A673 (cell line): Measurements from ENCODE around the gene ZNF208. TPM values are rescaled to one million over a fixed set of nuclear protein-coding genes. Genes with fewer than 3 reads are reported as not detected.
"Not testable (repeated sequence)": the region's sequence is repeated elsewhere in the genome, so short reads cannot be mapped to it uniquely, and the experiment has no call there.

Experiments used
- BruUV-seq: library from RNA; stranded (reverse); fragments of 400-500 nt; replicated peaks from 2 replicates; lab custom pipeline; 2021; lab: Mats Ljungman, UMichigan
- CTCF ChIA-PET: fragments of 300-600 bp; sonication (Branson Sonifier 250); formaldehyde crosslinking; loops from one replicate; lab custom pipeline; 2022; ENCODE audit warnings: antibody characterized with exemption; lab: Charles Lee
- POLR2A ChIA-PET: fragments of 300-600 bp; sonication (Branson Sonifier 250); formaldehyde crosslinking; loops from one replicate; lab custom pipeline; 2022; ENCODE audit warnings: antibody characterized with exemption; ENCODE audit not compliant: low non-redundant PET; lab: Charles Lee
- DNase-seq: peaks from one replicate; pipeline ENCODE4 v3.0.0-alpha.2; 2015; ENCODE audit warnings: low spot score
- H3K27ac ChIP-seq: fragments of 200-600 bp; sonication (generic); 2 replicates; pipeline ENCODE4 v1.5.1; 2016; ENCODE audit warnings: mixed run types, low read depth, mild to moderate bottlenecking, mixed read lengths, antibody characterized with exemption, low read length; ENCODE audit not compliant: poor library complexity, severe bottlenecking
- H3K27me3 ChIP-seq: fragments of 200-600 bp; sonication (generic); replicated peaks from 2 replicates; pipeline ENCODE4 v1.6.1; 2017; ENCODE audit warnings: mixed run types, low read depth, mild to moderate bottlenecking, mixed read lengths, antibody characterized with exemption, low read length; ENCODE audit not compliant: insufficient read depth, poor library complexity
- H3K36me3 ChIP-seq: fragments of 200-600 bp; sonication (generic); 2 replicates; pipeline ENCODE4 v1.6.1; 2016; ENCODE audit warnings: mixed run types, mild to moderate bottlenecking, mixed read lengths, antibody characterized with exemption, low read length; ENCODE audit not compliant: insufficient read depth, poor library complexity, severe bottlenecking
- H3K4me1 ChIP-seq: fragments of 200-600 bp; sonication (generic); 2 replicates; pipeline ENCODE4 v1.6.1; 2017; ENCODE audit warnings: mixed run types, mild to moderate bottlenecking, mixed read lengths, antibody characterized with exemption, low read length; ENCODE audit not compliant: insufficient read depth, poor library complexity, severe bottlenecking
- H3K4me3 ChIP-seq: fragments of 200-600 bp; sonication (generic); 2 replicates; pipeline ENCODE4 v1.5.1; 2016; ENCODE audit warnings: low read depth, mixed run types, mild to moderate bottlenecking, mixed read lengths, low read length; ENCODE audit not compliant: poor library complexity, severe bottlenecking
- H3K9me3 ChIP-seq: fragments of 200-600 bp; sonication (generic); 2 replicates; pipeline ENCODE4 v1.6.1; 2016; ENCODE audit warnings: mixed run types, low read depth, mild to moderate bottlenecking, mixed read lengths, antibody characterized with exemption, low read length; ENCODE audit not compliant: poor library complexity, severe bottlenecking
- EZH2 ChIP-seq: fragments of 200-600 bp; sonication (generic); IDR thresholded peaks from 2 replicates; pipeline ENCODE4 v1.6.1; 2017; ENCODE audit warnings: borderline replicate concordance, low read depth, mild to moderate bottlenecking, mixed read lengths, antibody characterized with exemption, low read length; ENCODE audit not compliant: poor library complexity, severe bottlenecking
- intact Hi-C: fragments of 100-400 bp; cut with micrococcal nuclease; formaldehyde crosslinking; loops from one replicate; pipeline ENCODE4 v1.10.0; 2022; ENCODE audit not compliant: unreplicated experiment
- total RNA-seq: library from RNA; stranded (reverse); gene quantifications from 2 replicates; pipeline ENCODE4 v1.2.3, GENCODE V29; 2021
- TF ChIP-seq, protein P1 (sequence below): fragments of 300-800, 200-600 bp; sonication (generic); conservative IDR thresholded peaks from 2 replicates; pipeline ENCODE4 v1.5.1; 2017; ENCODE audit warnings: low read depth, mild to moderate bottlenecking, antibody characterized with exemption, low read length, moderate library complexity, mixed read lengths

ZNF208 gene
- total RNA-seq, 1 experiment from 2014 or later = not detected

- BruUV-seq = no TSS peak
- POLR2A ChIA-PET = no interaction called here
- CTCF ChIA-PET = no interaction called here
- DNase-seq = no peak
- no peak for TF ChIP-seq EZH2
- TF ChIP-seq, protein P1, sequence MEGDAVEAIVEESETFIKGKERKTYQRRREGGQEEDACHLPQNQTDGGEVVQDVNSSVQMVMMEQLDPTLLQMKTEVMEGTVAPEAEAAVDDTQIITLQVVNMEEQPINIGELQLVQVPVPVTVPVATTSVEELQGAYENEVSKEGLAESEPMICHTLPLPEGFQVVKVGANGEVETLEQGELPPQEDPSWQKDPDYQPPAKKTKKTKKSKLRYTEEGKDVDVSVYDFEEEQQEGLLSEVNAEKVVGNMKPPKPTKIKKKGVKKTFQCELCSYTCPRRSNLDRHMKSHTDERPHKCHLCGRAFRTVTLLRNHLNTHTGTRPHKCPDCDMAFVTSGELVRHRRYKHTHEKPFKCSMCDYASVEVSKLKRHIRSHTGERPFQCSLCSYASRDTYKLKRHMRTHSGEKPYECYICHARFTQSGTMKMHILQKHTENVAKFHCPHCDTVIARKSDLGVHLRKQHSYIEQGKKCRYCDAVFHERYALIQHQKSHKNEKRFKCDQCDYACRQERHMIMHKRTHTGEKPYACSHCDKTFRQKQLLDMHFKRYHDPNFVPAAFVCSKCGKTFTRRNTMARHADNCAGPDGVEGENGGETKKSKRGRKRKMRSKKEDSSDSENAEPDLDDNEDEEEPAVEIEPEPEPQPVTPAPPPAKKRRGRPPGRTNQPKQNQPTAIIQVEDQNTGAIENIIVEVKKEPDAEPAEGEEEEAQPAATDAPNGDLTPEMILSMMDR = no peak
- H3K36me3 ChIP-seq = no peaks in the 10 kb centered on the region
- H3K4me1 ChIP-seq = no peaks in the 10 kb centered on the region
- no peaks in the 10 kb centered on the region for H3K27me3 ChIP-seq
- peaks cover 15% of the 10 kb centered on the region for H3K9me3 ChIP-seq
- intact Hi-C loops = no loop called here
- H3K4me3 ChIP-seq = no peak overlapping the region
- H3K27ac ChIP-seq = no peak overlapping the region
Measured at GRCh38 chr19:22026687-22027086, 15.9 kb upstream of the ZNF208 start.

GRCh38 chr19:22025539-22025938 is 14.8 kb upstream of the ZNF208 start:
- H3K27me3 ChIP-seq, DNase-seq, H3K4me1 ChIP-seq, intact Hi-C loops, H3K36me3 ChIP-seq, H3K4me3 ChIP-seq, BruUV-seq, H3K27ac ChIP-seq, CTCF ChIA-PET, POLR2A ChIA-PET: not testable (repeated sequence)
- H3K9me3 ChIP-seq = peaks cover 15% of the 10 kb centered on the region

- CTCF ChIA-PET = no interaction called here
- Histone ChIP-seq H3K27me3 (no peaks in the 10 kb centered on the region), H3K4me3 (no peak overlapping the region), H3K4me1 (no peaks in the 10 kb centered on the region), H3K36me3 (no peaks in the 10 kb centered on the region), H3K9me3 (peaks cover 62% of the 10 kb centered on the region), H3K27ac (no peak overlapping the region)
- DNase-seq = no peak
- intact Hi-C loops = no loop called here
- POLR2A ChIA-PET = no interaction called here
- TF ChIP-seq, protein P1 = no peak
- no TSS peak for BruUV-seq
Measured at GRCh38 chr19:21970466-21970865, 40.3 kb downstream of the ZNF208 start.

DNA sequence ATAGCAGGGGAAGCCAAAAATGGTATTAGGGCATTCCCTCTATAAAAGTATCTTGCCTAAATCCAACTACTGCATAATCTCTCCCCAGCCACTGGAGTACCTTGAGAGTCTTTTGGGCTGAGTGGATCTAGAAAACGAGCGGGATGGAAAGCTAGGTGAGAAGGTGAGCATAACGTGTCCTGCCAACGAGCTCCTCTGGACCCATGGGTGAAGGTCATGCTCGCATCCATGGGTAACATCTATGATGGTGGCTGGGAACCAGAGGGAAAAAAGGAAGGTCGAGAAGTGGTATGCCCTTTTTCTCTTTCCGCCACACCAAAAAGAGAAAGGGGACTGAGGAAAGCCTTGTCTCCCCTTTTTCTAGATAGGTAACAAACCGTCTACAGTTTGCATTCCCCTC is 63.0 kb downstream of the ZNF208 start:
- H3K4me3 ChIP-seq = no peak overlapping the region
- H3K27me3 ChIP-seq = no peaks in the 10 kb centered on the region
- peaks cover 47% of the 10 kb centered on the region for H3K9me3 ChIP-seq
- no peak overlapping the region for H3K27ac ChIP-seq
- POLR2A ChIA-PET = no interaction called here
- CTCF ChIA-PET = no interaction called here
- BruUV-seq = no TSS peak
- intact Hi-C loops = no loop called here
- peak; percentile 1 for DNase-seq
- H3K4me1 ChIP-seq = no peaks in the 10 kb centered on the region
- TF ChIP-seq EZH2 = no peak
- TF ChIP-seq, protein P1 = no peak
- no peaks in the 10 kb centered on the region for H3K36me3 ChIP-seq
